ENCODE results near the gene NFIX.

The NFIX gene

DNA sequence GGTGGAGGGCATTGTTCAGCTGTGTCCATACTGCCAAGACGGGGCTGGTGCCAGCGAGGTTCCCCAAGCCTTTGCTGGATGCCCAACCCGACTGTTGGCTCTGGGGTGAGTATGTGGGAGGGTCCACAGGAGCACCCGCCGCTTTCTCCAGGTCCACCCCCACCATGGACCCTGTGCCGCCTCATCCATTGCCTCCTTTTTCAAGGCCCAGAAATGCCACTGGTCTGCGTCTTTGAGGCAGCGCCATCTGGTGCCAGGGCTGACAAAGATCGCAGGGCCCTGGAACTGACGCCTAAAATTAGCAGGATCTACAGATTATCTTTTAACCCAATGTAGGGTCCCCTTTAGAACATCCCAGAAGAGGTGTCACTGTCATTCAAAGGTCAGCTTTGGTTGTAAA is 34.6 kb downstream of the NFIX start:
- H3K9me3 ChIP-seq (ENCODE audit: control insufficient read depth, insufficient read depth, low read length) = no peaks in the 10 kb centered on the region
- no peak overlapping the region for H3K27ac ChIP-seq (ENCODE audit: low read length)
- WGBS (ENCODE audit: insufficient coverage, insufficient read length) = no CpG with 5 or more reads among the region's 10 CpGs
- no peaks in the 10 kb centered on the region for H3K36me3 ChIP-seq (ENCODE audit: control insufficient read depth, insufficient read depth, low read length)
- H3K4me1 ChIP-seq (ENCODE audit: control insufficient read depth, insufficient read depth, low read length) = peaks cover 2% of the 10 kb centered on the region; the same call in 1 of the 2 replicates
- H3K4me3 ChIP-seq (ENCODE audit: low read length) = no peak overlapping the region
- H3K27me3 ChIP-seq (ENCODE audit: control insufficient read depth, insufficient read depth, low read length) = peaks cover 50% of the 10 kb centered on the region
- DNase-seq (ENCODE audit: low read depth, low spot score) = no peak

DNA sequence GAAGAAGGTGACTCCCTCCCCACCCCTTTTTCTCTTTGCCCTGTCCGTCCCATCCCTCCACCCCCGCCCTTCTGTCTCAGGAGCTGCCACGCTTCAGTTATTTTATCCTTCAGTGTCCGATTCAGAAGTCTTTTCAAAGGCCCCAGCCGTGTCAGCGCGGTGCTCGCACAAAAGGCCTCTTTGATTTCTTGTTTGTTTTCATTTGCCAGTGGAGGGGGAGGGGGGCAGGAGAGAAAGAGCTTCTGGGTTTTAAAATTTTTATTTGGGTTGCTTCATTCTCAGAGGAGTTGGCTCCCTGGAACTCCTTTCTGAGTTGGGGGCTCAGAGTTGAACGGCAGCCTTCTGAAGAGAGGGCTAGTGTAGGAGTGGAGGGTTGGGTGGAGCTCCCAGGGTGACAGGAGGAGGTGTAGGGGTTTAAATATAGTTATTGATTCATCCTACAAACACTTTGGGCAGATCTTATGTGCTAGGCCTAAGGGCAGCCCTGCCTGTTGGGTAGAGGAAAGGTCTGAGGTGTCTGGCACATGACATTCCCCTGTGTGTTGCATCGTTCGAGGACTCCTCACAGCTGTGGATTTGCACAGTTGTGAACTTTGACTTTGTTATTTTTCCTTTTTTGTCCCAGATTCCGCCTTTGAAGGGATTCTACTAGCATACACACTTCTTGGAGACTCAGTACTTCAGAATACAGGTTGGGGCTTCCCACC is 36.8 kb downstream of the NFIX start:
- no peak for DNase-seq (ENCODE audit: low read depth, low spot score)
- Histone ChIP-seq H3K4me1 (ENCODE audit: control insufficient read depth, insufficient read depth, low read length) (0 out of 2 replicates have a peak, but pooled peaks cover 1% of the 10 kb centered on the region), H3K36me3 (ENCODE audit: control insufficient read depth, insufficient read depth, low read length) (no peaks in the 10 kb centered on the region), H3K9me3 (ENCODE audit: control insufficient read depth, insufficient read depth, low read length) (no peaks in the 10 kb centered on the region), H3K27ac (ENCODE audit: low read length) (no peak overlapping the region), H3K4me3 (ENCODE audit: low read length) (no peak overlapping the region), H3K27me3 (ENCODE audit: control insufficient read depth, insufficient read depth, low read length) (peaks cover 28% of the 10 kb centered on the region)
- no CpG with 5 or more reads among the region's 12 CpGs for WGBS (ENCODE audit: insufficient coverage, insufficient read length)

DNA sequence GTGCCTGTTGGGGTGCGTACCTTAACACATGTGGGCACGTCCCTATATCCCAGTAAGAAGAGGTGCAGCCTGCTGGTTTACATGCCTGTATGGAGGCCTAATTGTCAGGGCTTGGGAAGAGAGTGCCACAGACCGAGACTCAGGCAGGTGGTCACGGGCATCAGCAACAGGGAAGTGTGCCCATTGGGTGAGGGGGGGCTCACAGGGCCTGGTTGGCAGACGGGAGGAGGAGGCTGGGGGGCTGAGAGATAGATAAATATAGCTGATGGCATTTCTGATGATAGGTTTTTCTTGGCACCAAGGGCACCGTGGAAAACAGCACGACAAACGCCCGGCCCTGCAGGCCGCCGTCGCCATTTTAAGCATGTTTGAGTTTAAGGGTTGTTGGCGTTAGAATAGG is 37.6 kb downstream of the NFIX start:
- no peak overlapping the region for H3K4me3 ChIP-seq (ENCODE audit: low read length)
- H3K27ac ChIP-seq (ENCODE audit: low read length) = no peak overlapping the region
- H3K36me3 ChIP-seq (ENCODE audit: control insufficient read depth, insufficient read depth, low read length) = no peaks in the 10 kb centered on the region
- no CpG with 5 or more reads among the region's 13 CpGs for WGBS (ENCODE audit: insufficient coverage, insufficient read length)
- 0 out of 2 replicates have a peak, but pooled peaks cover 1% of the 10 kb centered on the region for H3K4me1 ChIP-seq (ENCODE audit: control insufficient read depth, insufficient read depth, low read length)
- peaks cover 20% of the 10 kb centered on the region for H3K27me3 ChIP-seq (ENCODE audit: control insufficient read depth, insufficient read depth, low read length)
- no peak for DNase-seq (ENCODE audit: low read depth, low spot score)
- H3K9me3 ChIP-seq (ENCODE audit: control insufficient read depth, insufficient read depth, low read length) = no peaks in the 10 kb centered on the region

DNA sequence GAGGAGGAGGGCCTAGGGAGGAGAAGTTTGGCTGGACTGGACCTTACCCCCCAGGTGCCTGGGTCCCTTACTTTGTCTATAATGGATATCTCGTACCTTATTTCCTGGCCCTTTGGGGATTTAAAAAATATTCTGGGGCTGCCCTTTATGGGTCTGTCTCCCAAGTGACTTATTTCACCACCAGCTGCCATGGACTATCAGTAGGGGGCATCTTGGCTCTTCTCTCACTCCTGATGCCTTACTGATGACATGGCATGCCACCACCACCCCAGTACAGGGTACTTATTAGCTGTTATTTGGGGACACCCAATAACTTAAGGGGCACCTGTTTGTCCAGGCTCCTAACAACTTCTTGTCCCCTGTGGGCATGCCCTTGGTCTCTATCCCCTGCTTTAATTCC is 38.0 kb downstream of the NFIX start:
- Histone ChIP-seq H3K4me1 (ENCODE audit: control insufficient read depth, insufficient read depth, low read length) (0 out of 2 replicates have a peak, but pooled peaks cover 1% of the 10 kb centered on the region), H3K4me3 (ENCODE audit: low read length) (no peak overlapping the region), H3K27me3 (ENCODE audit: control insufficient read depth, insufficient read depth, low read length) (peaks cover 16% of the 10 kb centered on the region), H3K27ac (ENCODE audit: low read length) (no peak overlapping the region), H3K36me3 (ENCODE audit: control insufficient read depth, insufficient read depth, low read length) (no peaks in the 10 kb centered on the region), H3K9me3 (ENCODE audit: control insufficient read depth, insufficient read depth, low read length) (no peaks in the 10 kb centered on the region)
- no CpG with 5 or more reads among the region's 1 CpG for WGBS (ENCODE audit: insufficient coverage, insufficient read length)
- DNase-seq (ENCODE audit: low read depth, low spot score) = no peak

DNA sequence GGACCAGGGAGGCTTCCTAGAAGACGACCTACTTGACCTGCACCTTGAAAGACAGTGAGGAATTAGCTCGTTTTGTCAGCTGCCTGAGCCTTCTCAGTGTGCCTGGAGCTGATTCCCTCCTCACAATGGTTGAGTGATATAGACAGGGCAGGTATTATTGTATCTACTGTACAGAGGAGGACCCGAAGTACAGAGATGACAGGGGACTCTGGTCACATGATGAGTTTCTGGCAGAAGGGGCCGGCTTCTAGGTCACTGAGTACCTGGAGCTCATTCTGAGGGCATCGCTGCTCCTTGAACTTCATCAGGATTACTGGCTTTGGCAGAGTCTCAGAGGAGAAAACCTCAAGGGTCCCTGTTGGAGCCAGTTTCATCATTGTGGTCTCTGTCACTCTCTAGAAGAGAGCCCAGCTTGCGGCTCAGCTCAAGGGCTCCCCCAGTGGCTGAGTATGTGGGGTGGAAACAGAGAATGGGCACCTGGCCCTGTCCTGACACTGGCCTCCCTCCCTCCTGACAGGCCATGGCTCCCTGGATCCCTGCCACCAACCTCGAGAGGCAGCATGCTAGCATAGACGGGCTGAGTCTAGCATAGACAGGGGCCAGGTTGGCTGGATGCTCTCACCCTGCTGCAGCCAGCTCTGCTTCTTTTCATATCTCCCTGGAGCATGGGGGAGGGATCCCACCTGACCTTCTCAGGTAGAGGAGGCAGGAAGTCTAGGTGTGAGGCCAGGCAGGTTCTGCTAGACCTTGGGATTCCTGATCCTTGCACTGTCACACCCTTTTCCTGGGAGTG is 38.7 kb downstream of the NFIX start:
- Histone ChIP-seq H3K27me3 (ENCODE audit: control insufficient read depth, insufficient read depth, low read length) (peaks cover 9% of the 10 kb centered on the region; the same call in 1 of the 2 replicates), H3K9me3 (ENCODE audit: control insufficient read depth, insufficient read depth, low read length) (no peaks in the 10 kb centered on the region), H3K27ac (ENCODE audit: low read length) (no peak overlapping the region), H3K36me3 (ENCODE audit: control insufficient read depth, insufficient read depth, low read length) (no peaks in the 10 kb centered on the region), H3K4me1 (ENCODE audit: control insufficient read depth, insufficient read depth, low read length) (peaks cover 1% of the 10 kb centered on the region; the same call in 1 of the 2 replicates), H3K4me3 (ENCODE audit: low read length) (no peak overlapping the region)
- DNase-seq (ENCODE audit: low read depth, low spot score) = no peak
- WGBS (ENCODE audit: insufficient coverage, insufficient read length) = no CpG with 5 or more reads among the region's 8 CpGs

DNA sequence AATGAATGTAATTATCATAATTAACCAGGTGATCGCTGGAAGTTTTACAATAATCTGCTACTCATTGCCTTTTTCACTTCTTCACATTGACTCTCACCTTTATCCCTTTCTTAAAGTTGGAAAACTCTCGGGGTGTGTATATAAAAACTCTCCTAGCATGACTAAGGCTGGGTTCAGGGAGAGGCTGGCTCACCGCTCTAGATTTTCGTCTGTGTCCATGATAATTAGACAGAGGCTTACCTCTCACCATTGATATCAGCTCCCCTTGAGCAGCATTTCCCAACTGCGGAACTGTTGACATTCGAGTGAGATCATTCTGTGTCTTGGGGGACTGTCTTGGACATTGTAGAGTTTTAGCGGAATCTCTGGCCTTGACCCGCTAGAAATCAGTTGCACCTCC is 39.4 kb downstream of the NFIX start:
- Histone ChIP-seq H3K27me3 (ENCODE audit: control insufficient read depth, insufficient read depth, low read length) (peaks cover 4% of the 10 kb centered on the region; the same call in 1 of the 2 replicates), H3K4me1 (ENCODE audit: control insufficient read depth, insufficient read depth, low read length) (peaks cover 1% of the 10 kb centered on the region; the same call in 1 of the 2 replicates), H3K4me3 (ENCODE audit: low read length) (no peak overlapping the region), H3K27ac (ENCODE audit: low read length) (no peak overlapping the region), H3K36me3 (ENCODE audit: control insufficient read depth, insufficient read depth, low read length) (no peaks in the 10 kb centered on the region), H3K9me3 (ENCODE audit: control insufficient read depth, insufficient read depth, low read length) (no peaks in the 10 kb centered on the region)
- DNase-seq (ENCODE audit: low read depth, low spot score) = no peak
- no CpG with 5 or more reads among the region's 8 CpGs for WGBS (ENCODE audit: insufficient coverage, insufficient read length)

DNA sequence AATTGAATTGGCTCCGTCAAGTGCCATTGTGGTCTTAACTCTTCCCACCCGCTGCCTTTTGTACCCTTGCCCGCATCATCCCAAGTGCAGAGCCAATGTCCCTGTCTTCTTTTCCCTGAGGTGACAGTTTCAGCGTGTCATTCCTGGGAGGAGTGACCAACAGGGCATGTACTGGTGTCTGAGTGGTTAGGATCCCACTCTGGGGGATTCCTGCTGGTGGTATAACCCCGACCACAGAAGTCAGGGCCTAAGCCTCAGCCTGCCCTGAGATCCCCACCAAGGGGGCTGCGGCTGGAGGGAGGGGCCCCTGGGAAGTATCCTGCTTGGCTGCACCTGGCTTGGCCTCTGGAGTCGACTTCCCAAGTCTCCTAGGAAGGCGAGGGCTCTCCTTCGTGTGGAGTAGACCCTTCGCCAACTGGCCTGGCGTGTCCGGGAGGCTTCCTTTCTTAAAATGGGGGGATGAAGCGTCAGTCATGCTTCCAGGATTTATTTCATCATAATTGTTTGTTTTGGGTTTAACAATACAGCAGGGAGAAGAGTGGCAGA is 40.6 kb downstream of the NFIX start:
- no peaks in the 10 kb centered on the region for H3K9me3 ChIP-seq (ENCODE audit: control insufficient read depth, insufficient read depth, low read length)
- no peak for DNase-seq (ENCODE audit: low read depth, low spot score)
- no peaks in the 10 kb centered on the region for H3K36me3 ChIP-seq (ENCODE audit: control insufficient read depth, insufficient read depth, low read length)
- WGBS (ENCODE audit: insufficient coverage, insufficient read length) = no CpG with 5 or more reads among the region's 13 CpGs
- no peak overlapping the region for H3K4me3 ChIP-seq (ENCODE audit: low read length)
- H3K27me3 ChIP-seq (ENCODE audit: control insufficient read depth, insufficient read depth, low read length) = peaks cover 2% of the 10 kb centered on the region; the same call in 1 of the 2 replicates
- no peaks in the 10 kb centered on the region; the same call in 1 of the 2 replicates for H3K4me1 ChIP-seq (ENCODE audit: control insufficient read depth, insufficient read depth, low read length)
- H3K27ac ChIP-seq (ENCODE audit: low read length) = no peak overlapping the region

DNA sequence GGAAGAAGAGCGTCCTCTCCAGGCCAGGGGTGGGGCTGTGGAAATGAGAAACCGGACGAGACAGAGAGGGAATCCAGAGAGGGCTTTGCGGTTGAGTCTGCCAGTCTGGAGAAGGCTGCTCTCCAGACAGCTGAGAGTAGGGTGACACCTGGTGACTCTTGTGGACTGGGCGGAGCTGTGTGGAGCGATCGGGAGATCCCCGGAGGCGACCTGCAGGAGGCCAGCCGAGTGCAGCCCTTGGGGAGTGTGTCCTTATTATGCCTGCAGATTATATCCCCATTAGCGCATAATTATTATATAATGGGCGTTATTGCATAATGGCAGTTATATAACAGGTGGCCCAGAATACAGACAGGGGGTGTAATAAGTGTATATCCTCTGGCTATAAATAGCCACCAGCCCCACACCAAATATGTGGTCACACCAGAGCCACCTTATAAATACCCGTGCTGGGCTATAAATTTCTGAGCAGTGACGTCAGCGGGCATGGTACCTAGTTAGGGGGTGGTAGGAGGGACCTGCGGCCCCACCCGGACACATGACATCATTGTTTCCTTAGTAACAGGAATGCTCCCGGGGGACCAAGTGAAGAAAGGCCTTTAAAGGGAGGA is 41.2 kb downstream of the NFIX start:
- H3K27ac ChIP-seq (ENCODE audit: low read length) = no peak overlapping the region
- peaks cover 2% of the 10 kb centered on the region; the same call in 1 of the 2 replicates for H3K27me3 ChIP-seq (ENCODE audit: control insufficient read depth, insufficient read depth, low read length)
- no peaks in the 10 kb centered on the region for H3K9me3 ChIP-seq (ENCODE audit: control insufficient read depth, insufficient read depth, low read length)
- H3K36me3 ChIP-seq (ENCODE audit: control insufficient read depth, insufficient read depth, low read length) = no peaks in the 10 kb centered on the region
- no CpG with 5 or more reads among the region's 18 CpGs for WGBS (ENCODE audit: insufficient coverage, insufficient read length)
- no peaks in the 10 kb centered on the region; the same call in 1 of the 2 replicates for H3K4me1 ChIP-seq (ENCODE audit: control insufficient read depth, insufficient read depth, low read length)
- H3K4me3 ChIP-seq (ENCODE audit: low read length) = no peak overlapping the region
- DNase-seq (ENCODE audit: low read depth, low spot score) = no peak

DNA sequence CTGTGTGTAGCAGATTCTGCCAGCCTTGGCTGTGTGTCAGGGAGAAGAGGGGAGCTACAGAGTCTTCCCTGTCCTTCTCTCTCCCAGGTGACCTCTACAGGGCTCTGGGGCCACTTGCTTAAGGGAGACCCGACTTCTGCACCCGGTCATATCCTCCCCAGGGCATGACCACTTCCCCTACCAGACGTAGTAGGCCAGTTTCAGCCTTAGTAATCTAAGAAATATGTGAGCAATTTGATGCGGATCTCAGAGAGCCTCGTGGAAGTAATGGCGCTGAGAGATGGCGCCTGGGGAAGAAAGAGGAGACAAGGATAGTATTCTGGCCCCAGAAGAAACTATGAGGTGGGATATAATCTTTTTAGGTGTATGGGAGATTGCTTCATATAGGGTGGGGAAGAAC is 41.9 kb downstream of the NFIX start:
- Histone ChIP-seq H3K27ac (ENCODE audit: low read length) (no peak overlapping the region), H3K4me3 (ENCODE audit: low read length) (no peak overlapping the region), H3K27me3 (ENCODE audit: control insufficient read depth, insufficient read depth, low read length) (peaks cover 2% of the 10 kb centered on the region; the same call in 1 of the 2 replicates), H3K9me3 (ENCODE audit: control insufficient read depth, insufficient read depth, low read length) (no peaks in the 10 kb centered on the region), H3K4me1 (ENCODE audit: control insufficient read depth, insufficient read depth, low read length) (no peaks in the 10 kb centered on the region; the same call in 1 of the 2 replicates), H3K36me3 (ENCODE audit: control insufficient read depth, insufficient read depth, low read length) (no peaks in the 10 kb centered on the region)
- DNase-seq (ENCODE audit: low read depth, low spot score) = no peak
- no CpG with 5 or more reads among the region's 7 CpGs for WGBS (ENCODE audit: insufficient coverage, insufficient read length)

DNA sequence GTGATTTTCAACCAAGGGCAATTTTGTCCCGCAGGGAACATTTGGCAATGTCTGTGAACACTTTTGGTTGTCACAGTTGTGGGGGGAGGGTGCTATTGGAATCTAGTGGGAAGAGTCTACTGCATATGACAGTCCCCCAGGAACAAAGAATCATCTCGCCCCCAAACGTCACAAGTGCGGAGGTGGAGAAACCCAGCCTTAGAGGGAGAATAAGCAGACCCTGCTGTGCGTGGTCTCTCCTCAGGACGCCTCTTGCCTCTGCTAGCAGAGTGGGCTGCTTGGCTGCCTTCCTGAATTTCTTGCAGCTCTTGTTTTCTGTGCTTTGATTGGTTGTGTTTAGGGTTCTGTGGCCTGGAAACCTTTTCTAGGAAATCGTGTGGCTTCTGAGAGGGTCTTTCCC is 42.5 kb downstream of the NFIX start:
- no peaks in the 10 kb centered on the region for H3K36me3 ChIP-seq (ENCODE audit: control insufficient read depth, insufficient read depth, low read length)
- WGBS (ENCODE audit: insufficient coverage, insufficient read length) = no CpG with 5 or more reads among the region's 7 CpGs
- peaks cover 2% of the 10 kb centered on the region; the same call in 1 of the 2 replicates for H3K27me3 ChIP-seq (ENCODE audit: control insufficient read depth, insufficient read depth, low read length)
- no peak overlapping the region for H3K4me3 ChIP-seq (ENCODE audit: low read length)
- no peaks in the 10 kb centered on the region for H3K9me3 ChIP-seq (ENCODE audit: control insufficient read depth, insufficient read depth, low read length)
- no peak for DNase-seq (ENCODE audit: low read depth, low spot score)
- no peak overlapping the region for H3K27ac ChIP-seq (ENCODE audit: low read length)
- H3K4me1 ChIP-seq (ENCODE audit: control insufficient read depth, insufficient read depth, low read length) = no peaks in the 10 kb centered on the region; the same call in 1 of the 2 replicates

All from iPS DF 6.9 (cell line).